DMS 273 treated with DMSO at 0.1 percent for 48 hours (cell line): Measurements from ENCODE around the gene SERPINB1.

Source experiments
- DNase-seq: peaks from one replicate; lab custom pipeline; 2025; lab: John Stamatoyannopoulos, UW

SERPINB1 gene

GRCh38 chr6:2845880-2846208, 4.2 kb upstream of the SERPINB1 start:
- no peak for DNase-seq

DNA sequence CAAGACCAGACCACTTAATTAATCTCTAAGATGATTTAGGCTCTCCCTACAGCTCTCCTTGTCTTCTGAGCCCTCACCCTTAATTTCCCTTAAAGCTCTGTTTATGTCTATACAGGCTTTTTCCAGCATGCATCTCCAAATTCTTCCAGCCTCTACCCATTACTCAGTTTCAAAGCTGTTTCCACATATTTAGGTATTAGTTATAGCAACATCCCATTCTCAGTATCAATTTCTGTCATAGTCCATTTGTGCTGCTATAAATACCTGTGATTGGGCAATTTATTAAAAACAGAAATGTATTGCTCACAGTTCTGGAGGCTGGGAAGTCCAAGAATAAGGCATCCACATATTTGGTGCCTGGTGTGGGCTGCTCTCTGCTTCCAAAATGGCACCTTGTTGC, 2.3 kb upstream of the SERPINB1 start:
- no peak for DNase-seq

- no peak for DNase-seq
Observed at GRCh38 chr6:2843138-2843740, 1.6 kb upstream of the SERPINB1 start.

DNA sequence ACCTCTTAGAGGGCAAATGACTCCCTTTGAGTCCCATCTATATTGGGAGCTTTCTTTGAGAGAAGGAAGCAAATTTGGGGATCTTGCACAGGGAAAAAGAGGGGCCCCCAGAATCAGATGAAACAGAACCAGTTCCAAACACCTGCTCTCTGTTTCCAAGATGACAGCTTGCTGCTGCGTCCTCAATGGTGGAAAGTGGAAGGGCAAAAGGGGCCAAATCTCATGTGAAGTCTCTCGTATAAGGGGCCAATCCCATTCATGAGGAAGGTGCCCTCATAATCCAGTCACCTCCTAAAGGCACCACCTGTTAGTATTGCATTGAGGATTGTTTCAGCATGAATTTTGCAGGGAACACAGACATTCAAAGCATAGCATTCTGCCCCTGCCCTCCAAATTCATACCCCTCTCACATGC, 483 bp upstream of the SERPINB1 start:
- no peak for DNase-seq

DNA sequence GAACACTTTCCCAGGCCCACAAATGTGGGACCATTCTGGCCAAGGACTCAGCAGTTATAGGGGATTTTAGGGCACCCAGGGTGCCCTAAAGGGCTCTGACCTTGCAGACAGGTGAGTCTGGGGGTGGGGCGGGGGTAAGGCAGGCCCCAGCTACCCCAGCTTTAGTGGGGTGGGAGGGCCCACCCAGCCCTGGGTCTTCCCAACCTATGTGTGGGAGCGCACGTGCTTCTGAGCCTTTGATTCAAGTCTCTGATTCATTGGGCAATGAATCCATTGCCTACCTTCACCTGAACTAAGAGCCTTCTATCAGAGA, 958 bp downstream of the SERPINB1 start:
- DNase-seq, result no peak

DNA sequence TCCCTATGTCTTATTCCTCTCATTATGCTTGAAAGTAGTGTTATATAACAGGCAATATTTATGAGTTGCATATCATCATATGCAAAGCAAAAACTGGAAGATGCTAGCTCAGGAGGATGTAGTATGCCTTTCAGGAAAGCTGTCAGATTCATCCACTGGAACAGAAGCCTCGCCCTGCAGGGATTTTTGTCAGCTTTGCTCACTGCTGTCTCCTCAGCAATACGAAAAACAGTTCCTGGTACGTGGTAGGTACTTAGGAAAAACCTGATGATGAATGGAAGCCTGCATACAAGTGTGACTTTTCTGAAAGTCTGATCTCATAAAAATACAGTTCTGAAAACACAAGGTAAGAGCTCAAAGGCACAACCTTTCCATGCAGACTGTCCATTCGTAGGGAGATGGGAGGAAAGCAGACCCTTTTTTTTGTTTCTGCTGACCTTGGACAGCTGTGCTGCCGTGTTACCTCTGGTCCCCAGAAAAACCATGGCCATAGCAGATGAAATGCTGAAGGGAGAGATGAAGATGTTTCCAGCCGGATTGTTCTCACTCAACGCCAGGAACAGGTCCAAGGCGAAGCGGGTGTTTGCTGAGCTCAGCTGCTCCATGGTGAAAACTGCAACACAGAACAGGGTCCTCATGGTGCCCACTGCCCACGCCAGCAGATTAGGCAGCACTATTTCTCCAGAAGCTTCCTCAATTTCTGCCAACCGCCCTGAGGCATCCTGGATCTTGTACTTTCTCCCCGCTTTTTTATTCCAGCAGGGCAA, 1.5 kb downstream of the SERPINB1 start:
- DNase-seq, result no peak

- no peak for DNase-seq
Observed at GRCh38 chr6:2839195-2839981, 2.3 kb downstream of the SERPINB1 start.

DNA sequence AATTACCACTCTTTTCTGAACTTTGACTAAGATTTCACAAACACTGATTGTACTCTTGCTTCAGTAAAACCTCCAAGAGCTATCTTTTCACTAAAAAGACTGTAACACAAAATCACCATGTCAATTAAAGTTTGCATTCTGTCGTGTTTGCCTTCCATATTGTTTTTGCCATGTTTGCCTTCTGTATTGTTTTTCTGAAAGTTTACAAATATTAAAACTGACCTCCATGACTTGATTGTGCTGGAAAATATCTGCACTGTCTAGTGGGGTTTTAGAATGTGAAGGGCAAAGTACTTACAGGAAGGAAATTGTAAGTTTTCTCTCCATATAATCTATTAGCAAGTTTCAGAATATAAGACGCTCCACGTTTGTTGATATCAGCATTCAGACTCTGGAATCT, 3.4 kb downstream of the SERPINB1 start:
- no peak for DNase-seq

DNA sequence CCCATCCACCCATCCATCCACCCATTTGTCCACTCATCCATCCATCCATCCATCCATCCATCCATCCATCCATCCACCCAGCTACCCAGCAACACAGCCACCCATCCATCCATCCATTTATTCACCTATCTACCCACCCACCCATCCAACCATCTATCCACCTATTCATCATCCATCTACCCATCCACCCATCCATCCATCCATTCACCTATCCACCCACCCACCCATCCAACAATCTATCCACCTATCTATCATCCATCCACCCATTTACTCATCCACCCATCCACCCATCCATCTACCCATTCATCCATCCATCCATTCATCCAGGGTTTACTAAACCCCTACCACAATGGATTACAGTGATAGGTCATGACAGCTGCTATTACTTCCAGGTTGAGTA, 7.4 kb downstream of the SERPINB1 start:
- no peak for DNase-seq

GRCh38 chr6:2831392-2831791, 10.3 kb downstream of the SERPINB1 start:
- DNase-seq, result no peak

DNA sequence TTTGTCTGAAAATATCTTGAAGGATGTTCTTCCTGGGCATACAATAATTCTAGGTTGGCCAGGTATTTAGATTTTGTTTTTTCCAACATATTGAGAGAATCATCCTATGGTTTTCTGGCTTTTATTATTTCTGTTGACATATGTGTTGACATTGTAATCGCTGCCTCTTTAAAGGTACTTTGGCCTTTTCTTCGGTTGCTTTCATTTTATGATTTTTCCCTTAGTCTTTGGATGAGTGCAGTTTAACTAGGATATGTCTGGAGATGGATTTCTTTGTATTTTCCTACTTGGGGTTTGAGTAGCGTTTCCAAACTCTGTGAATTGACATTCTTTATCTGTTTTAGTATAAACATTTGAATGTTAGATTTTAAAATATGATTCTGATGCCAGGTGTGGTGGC, 11.5 kb downstream of the SERPINB1 start:
- DNase-seq, result no peak

GRCh38 chr6:2829253-2829652, 12.4 kb downstream of the SERPINB1 start:
- DNase-seq, result no peak

DNA sequence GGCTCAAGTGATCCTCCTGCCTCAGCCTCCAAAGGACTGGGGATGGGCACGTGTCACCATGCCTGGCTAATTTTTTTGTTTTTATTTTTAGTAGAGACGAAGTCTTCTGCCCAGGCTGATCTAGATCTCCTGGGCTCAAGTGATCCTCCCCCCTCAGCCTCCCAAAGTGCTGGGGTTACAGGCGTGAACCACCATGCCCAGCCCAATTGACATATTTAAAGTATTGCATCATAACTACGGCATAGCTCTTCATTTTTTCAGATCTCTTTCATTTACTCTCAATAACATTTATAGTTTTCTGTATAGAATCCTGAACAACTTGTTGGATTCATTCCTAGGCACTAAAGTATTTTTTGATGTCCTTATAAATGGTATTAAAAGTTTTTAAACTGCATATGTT, 13.0 kb downstream of the SERPINB1 start:
- no peak for DNase-seq

DNA sequence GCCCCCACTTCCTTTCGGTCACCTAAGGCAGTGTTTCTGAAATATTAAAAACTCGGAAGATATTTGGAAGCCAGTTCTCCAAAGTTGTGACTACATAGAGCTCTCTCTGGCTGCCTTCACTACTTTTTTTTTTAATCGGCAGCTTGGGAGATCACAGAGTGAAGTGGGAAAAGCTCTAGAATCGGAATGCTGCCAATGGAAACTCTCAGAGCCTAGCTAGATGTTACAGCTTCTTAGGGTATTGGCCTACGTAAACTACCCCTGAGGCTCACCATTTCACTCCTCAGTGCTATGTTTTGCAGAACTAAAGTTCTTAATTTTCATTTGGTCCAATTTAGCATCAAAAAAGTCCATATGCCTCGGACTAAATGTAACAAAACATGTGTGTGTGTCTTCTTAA, 14.5 kb downstream of the SERPINB1 start:
- no peak for DNase-seq

- DNase-seq, result no peak
Observed at GRCh38 chr6:2826131-2826530, 15.5 kb downstream of the SERPINB1 start.

DNA sequence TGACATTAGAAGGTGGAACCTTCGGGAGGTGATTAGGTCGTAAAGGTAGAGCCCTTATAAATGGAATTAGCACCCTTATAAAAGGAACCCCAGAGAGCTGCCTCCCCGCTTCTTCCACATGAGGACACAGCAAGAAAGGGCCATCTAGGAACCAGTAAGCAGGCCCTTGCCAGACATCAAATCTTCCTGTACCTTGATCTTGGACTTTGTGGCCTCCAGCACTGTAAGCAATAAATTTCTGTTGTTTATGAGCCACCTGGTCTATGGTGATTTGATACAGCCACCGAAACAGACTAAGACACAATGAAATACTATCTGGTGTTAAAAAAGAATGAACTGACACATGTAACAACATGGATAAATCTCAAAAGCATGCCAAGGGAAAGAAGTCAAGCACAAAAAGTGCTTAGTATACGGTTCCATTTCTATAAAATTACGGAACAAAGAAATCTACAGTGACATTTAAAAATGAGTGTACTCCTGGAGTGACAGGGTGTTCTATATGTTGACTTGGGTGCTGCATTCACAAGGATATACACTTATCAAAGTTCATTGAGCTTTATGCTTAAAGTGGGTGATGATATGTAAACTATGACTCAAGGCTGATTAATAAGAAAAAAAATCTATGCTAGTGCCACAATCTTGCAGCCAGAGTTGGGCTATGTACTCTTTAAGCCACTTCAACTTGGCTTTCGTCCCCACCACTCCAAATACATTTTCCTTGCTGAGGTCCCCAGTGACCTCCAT, 18.4 kb downstream of the SERPINB1 start:
- no peak for DNase-seq

- no peak for DNase-seq
Observed at GRCh38 chr6:2821554-2821953, 20.1 kb downstream of the SERPINB1 start.

DNA sequence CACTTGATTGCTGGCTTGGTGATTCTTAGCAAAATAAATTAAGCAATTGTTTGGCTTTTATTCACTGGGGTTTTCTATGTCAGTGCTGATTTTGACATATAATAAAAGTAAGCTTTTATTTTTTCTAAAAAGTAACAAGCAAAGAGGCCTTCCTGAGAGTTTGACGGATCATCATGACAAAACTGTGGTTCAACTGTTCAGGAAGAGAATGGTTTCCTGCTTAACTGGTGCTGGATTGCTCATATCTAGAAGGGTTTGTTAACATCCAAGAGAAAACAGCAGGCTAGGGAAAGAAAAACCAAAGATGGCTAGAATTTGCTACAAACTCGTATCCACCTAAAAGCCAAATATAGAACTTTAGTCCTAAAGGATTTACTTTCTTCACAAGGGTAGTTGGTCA, 21.2 kb downstream of the SERPINB1 start:
- DNase-seq, result no peak

GRCh38 chr6:2819978-2820377, 21.7 kb downstream of the SERPINB1 start:
- DNase-seq, result no peak

DNA sequence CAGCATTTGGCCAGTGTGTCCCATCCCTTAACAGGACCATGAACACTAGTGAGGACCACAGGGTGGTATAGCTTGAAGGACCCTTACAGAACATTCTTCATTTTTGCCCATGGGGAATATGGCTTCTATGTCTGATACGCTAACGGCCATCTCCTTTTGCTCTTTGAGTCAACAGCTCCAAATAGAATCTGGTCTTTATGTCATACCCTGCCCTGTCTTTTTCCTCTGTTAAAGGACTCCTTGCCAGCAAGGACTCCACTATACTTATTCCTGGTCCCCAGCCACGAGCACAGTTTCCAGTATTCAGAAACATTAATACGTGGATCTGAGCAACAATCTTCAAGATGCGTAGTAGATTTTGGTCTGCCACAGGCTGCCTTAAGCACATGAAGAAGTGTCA, 22.5 kb downstream of the SERPINB1 start:
- DNase-seq, result no peak

DNA sequence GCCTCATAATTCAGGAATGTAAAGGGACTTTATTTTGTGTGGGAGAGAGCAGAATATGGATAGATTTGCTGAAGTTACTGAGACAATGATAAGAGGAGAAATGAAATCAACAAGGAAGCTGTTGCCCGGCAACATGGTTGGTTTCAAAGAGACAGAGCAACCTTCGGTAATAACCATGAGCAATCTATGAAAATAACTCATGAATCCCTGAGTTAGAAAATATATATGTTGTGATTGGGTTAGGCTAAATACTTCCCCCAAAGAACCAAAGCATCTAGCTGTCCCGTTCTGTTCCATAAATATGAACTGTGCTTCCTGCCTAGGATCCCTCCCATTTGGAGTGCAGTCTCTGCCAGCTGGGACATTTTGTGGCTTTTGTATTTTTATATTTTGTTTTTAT, 23.1 kb downstream of the SERPINB1 start:
- DNase-seq, result no peak

- DNase-seq, result no peak
Observed at GRCh38 chr6:2817903-2818443, 23.7 kb downstream of the SERPINB1 start.

- no peak for DNase-seq
Observed at GRCh38 chr6:2816158-2816557, 25.5 kb downstream of the SERPINB1 start.
